ENCODE measurements around the gene SMIM22.

- TF ChIP-seq POLR2A (IDR thresholded peaks at IDR 0.05) = no peak
- no peak for TF ChIP-seq CTCF (IDR thresholded peaks at IDR 0.05)
Observed at GRCh38 chr16:4799171-4799855, 4.1 kb downstream of the SMIM22 start.

All from upper lobe of left lung (tissue), 4 donors.